Mesenchymal stem cell (in vitro differentiated cells and primary cell): ENCODE results near the gene SH3RF1.

Source experiments
- DNase-seq: peaks from one replicate; pipeline ENCODE4 v3.0.0-alpha.2; 2013
- H2AFZ ChIP-seq: one replicate; pipeline ENCODE4 v1.6.1; 2013; ENCODE audit warnings: low read depth, mild to moderate bottlenecking, control low read depth, inconsistent platforms, low read length, moderate library complexity
- H2AK5ac ChIP-seq: 2 replicates; pipeline ENCODE4 v1.6.1; 2013; ENCODE audit warnings: low read length, moderate library complexity, mild to moderate bottlenecking, inconsistent platforms; ENCODE audit not compliant: severe bottlenecking
- H2BK120ac ChIP-seq: one replicate; pipeline ENCODE4 v1.6.1; 2013; ENCODE audit warnings: low read depth, mild to moderate bottlenecking, inconsistent platforms, low read length, moderate library complexity
- H2BK12ac ChIP-seq, 2 experiments: one replicate each; pipeline ENCODE4 v1.6.1; 2013; ENCODE audit warnings: inconsistent platforms in 2 of 2, low read length in 2 of 2, mild to moderate bottlenecking in 2 of 2, moderate library complexity in 2 of 2, control low read depth in 1 of 2
- H2BK15ac ChIP-seq: one replicate; pipeline ENCODE4 v1.6.1; 2013; ENCODE audit warnings: mild to moderate bottlenecking, low read depth, inconsistent platforms; ENCODE audit not compliant: poor library complexity, severe bottlenecking
- H2BK5ac ChIP-seq: 2 replicates; pipeline ENCODE4 v1.6.1; 2013; ENCODE audit warnings: low read depth, mild to moderate bottlenecking, low read length, control low read depth, inconsistent platforms; ENCODE audit not compliant: poor library complexity, severe bottlenecking
- H3K14ac ChIP-seq, 2 experiments: one replicate each; pipeline ENCODE4 v1.6.1; 2013; ENCODE audit warnings: inconsistent platforms in 2 of 2, low read length in 2 of 2, control low read depth in 1 of 2, mild to moderate bottlenecking in 1 of 2, moderate library complexity in 1 of 2
- H3K18ac ChIP-seq, 2 experiments: one replicate each; pipeline ENCODE4 v1.6.1; 2013; ENCODE audit warnings: inconsistent platforms in 2 of 2, low read length in 2 of 2, control low read depth in 1 of 2, low read depth in 1 of 2, mild to moderate bottlenecking in 1 of 2
- H3K23ac ChIP-seq, 2 experiments: one replicate each; pipeline ENCODE4 v1.6.1; 2013; ENCODE audit warnings: inconsistent platforms in 2 of 2, low read length in 2 of 2, mild to moderate bottlenecking in 2 of 2, moderate library complexity in 2 of 2, control low read depth in 1 of 2
- H3K27ac ChIP-seq: 2 replicates; pipeline ENCODE4 v1.5.1; 2013; ENCODE audit warnings: mild to moderate bottlenecking, moderate library complexity, low read length, control low read depth, inconsistent platforms; ENCODE audit not compliant: poor library complexity, severe bottlenecking
- H3K27me3 ChIP-seq, 2 experiments: 2 replicates each; pipeline versions ENCODE4 v1.6.1 to v1.7.0; 2013; ENCODE audit warnings: low read length in 2 of 2, mild to moderate bottlenecking in 2 of 2, moderate library complexity in 2 of 2, control low read depth in 1 of 2, inconsistent platforms in 1 of 2; ENCODE audit not compliant: control insufficient read depth in 1 of 2, insufficient read depth in 1 of 2
- H3K36me3 ChIP-seq, 2 experiments: 2 replicates each; pipeline versions ENCODE4 v1.6.1 to v1.7.0; 2013; ENCODE audit warnings: low read length in 2 of 2, control low read depth in 1 of 2, inconsistent platforms in 1 of 2, low read depth in 1 of 2, mild to moderate bottlenecking in 1 of 2; ENCODE audit not compliant: insufficient read depth in 2 of 2, control insufficient read depth in 1 of 2
- H3K4ac ChIP-seq, 2 experiments: one replicate each; pipeline ENCODE4 v1.6.1; 2013; ENCODE audit warnings: inconsistent platforms in 2 of 2, low read length in 2 of 2, mild to moderate bottlenecking in 2 of 2, moderate library complexity in 2 of 2, control low read depth in 1 of 2, low read depth in 1 of 2
- H3K4me1 ChIP-seq: 2 replicates; pipeline ENCODE4 v1.6.1; 2013; ENCODE audit warnings: low read depth, low read length, control low read depth; ENCODE audit not compliant: control insufficient read depth, insufficient read depth
- H3K4me2 ChIP-seq: 2 replicates; pipeline ENCODE4 v1.6.1; 2013; ENCODE audit warnings: low read length, mild to moderate bottlenecking, inconsistent platforms; ENCODE audit not compliant: poor library complexity, severe bottlenecking
- H3K4me3 ChIP-seq, 2 experiments: 2 replicates each; pipeline versions ENCODE4 v1.5.1 to v1.7.0; 2013; ENCODE audit warnings: low read length in 2 of 2, mild to moderate bottlenecking in 2 of 2, control low read depth in 1 of 2, low read depth in 1 of 2; ENCODE audit not compliant: insufficient read depth in 1 of 2
- H3K79me1 ChIP-seq: replicated peaks from 2 replicates; pipeline ENCODE4 v1.6.1; 2013; ENCODE audit warnings: mild to moderate bottlenecking, control low read depth, low read length, inconsistent platforms; ENCODE audit not compliant: poor library complexity, severe bottlenecking
- H3K9ac ChIP-seq: 2 replicates; pipeline ENCODE4 v1.7.0; 2013; ENCODE audit warnings: mild to moderate bottlenecking, low read length, moderate library complexity
- H3K9me3 ChIP-seq: 2 replicates; pipeline ENCODE4 v1.7.0; 2013; ENCODE audit warnings: mild to moderate bottlenecking, low read length; ENCODE audit not compliant: control insufficient read depth
- H4K8ac ChIP-seq: one replicate; pipeline ENCODE4 v1.6.1; 2013; ENCODE audit warnings: inconsistent platforms, mild to moderate bottlenecking, low read length, moderate library complexity
- H4K91ac ChIP-seq: one replicate; pipeline ENCODE4 v1.6.1; 2013; ENCODE audit warnings: mild to moderate bottlenecking, low read length, inconsistent platforms
- WGBS: methylation state at CpG from one replicate; pipeline ENCODE4 v1.1.7; 2013; ENCODE audit warnings: mixed read lengths; 5-methylcytosine and 5-hydroxymethylcytosine counted together

The SH3RF1 gene

DNA sequence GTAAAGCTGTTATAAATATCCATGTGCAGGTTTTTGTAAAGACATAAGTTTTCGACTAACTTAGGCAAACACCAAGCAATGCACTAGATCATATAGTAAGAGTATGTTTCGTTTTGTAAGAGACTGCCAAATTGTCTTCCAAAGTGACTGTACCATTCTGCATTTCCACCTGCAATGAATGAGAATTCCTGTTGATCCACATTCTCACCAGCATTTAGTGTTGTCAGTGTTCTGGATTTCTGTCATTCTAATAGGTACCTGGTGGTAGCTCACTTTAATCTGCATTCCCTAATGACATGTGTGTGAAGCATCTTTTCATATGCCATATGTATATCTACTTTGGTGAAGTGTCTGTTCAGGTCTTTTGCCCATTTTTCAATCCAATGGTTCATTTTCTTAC lies 57.8 kb downstream of the SH3RF1 start:
- H4K8ac ChIP-seq: no peak overlapping the region
- peaks cover 27% of the 10 kb centered on the region for H3K79me1 ChIP-seq
- no peak overlapping the region for H3K18ac ChIP-seq
- DNase-seq: no peak
- peaks cover 6% of the 10 kb centered on the region for H3K9me3 ChIP-seq
- H2AK5ac ChIP-seq: no peak overlapping the region
- no peak overlapping the region for H2AFZ ChIP-seq
- no peak overlapping the region for H2BK5ac ChIP-seq
- H3K4me3 ChIP-seq: no peak overlapping the region
- H3K27ac ChIP-seq: no peak overlapping the region
- no peak overlapping the region for H4K91ac ChIP-seq
- 100% methylated on average over 1 of the region's 2 CpGs for WGBS
- H3K4me2 ChIP-seq: no peak overlapping the region
- no peak overlapping the region for H3K9ac ChIP-seq
- H3K4ac ChIP-seq: no peak overlapping the region
- H3K23ac ChIP-seq: no peak overlapping the region
- no peak overlapping the region for H2BK12ac ChIP-seq
- H2BK15ac ChIP-seq: no peak overlapping the region
- no peak overlapping the region for H3K14ac ChIP-seq
- H3K27me3 ChIP-seq: no peaks in the 10 kb centered on the region
- peaks cover 4 to 16% of the 10 kb centered on the region in 2 experiments for H3K36me3 ChIP-seq
- H3K4me1 ChIP-seq: peaks cover 1% of the 10 kb centered on the region
- H2BK120ac ChIP-seq: no peak overlapping the region

DNA sequence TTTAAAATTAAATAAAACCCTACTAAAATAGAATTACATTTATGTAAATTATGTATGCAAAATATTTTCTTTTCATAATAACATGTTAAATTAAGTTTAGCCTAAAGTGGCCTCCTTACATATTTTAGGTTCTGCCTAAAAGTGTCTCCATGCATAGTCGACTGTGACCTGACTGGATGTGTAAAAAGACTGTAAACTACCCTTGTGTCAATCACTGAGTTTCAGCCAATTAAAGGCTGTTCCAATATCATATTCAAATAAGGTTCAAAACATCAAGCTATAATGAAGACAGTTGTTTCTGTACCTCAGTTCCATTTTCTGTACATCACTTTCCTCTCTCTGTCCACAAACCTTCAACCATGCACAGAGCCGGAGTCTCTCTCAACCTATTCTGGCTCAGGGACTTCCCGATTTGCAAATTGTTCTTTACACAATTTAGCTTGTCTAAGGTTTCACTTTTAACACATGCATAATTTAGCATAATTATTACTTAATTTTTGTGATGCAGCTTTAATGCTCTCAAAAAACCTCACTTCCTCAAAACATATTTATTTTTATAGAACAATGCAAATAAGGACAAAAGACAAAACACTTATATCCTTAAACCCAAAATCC lies 60.1 kb downstream of the SH3RF1 start:
- Histone ChIP-seq H2BK12ac (no peak overlapping the region), H2AFZ (no peak overlapping the region), H3K18ac (no peak overlapping the region), H2BK120ac (no peak overlapping the region), H3K9ac (no peak overlapping the region), H3K4ac (no peak overlapping the region), H4K91ac (no peak overlapping the region), H3K36me3 (peaks cover 4 to 14% of the 10 kb centered on the region in 2 experiments), H3K27ac (no peak overlapping the region), H3K9me3 (peaks cover 6% of the 10 kb centered on the region), H2BK5ac (no peak overlapping the region), H2BK15ac (no peak overlapping the region), H3K14ac (no peak overlapping the region), H4K8ac (no peak overlapping the region), H2AK5ac (no peak overlapping the region), H3K23ac (no peak overlapping the region), H3K4me3 (no peak overlapping the region), H3K27me3 (no peaks in the 10 kb centered on the region), H3K79me1 (peaks cover 27% of the 10 kb centered on the region), H3K4me2 (no peak overlapping the region), H3K4me1 (peaks cover 2% of the 10 kb centered on the region)
- WGBS: 94% methylated on average over 3 of the region's 3 CpGs
- no peak for DNase-seq

DNA sequence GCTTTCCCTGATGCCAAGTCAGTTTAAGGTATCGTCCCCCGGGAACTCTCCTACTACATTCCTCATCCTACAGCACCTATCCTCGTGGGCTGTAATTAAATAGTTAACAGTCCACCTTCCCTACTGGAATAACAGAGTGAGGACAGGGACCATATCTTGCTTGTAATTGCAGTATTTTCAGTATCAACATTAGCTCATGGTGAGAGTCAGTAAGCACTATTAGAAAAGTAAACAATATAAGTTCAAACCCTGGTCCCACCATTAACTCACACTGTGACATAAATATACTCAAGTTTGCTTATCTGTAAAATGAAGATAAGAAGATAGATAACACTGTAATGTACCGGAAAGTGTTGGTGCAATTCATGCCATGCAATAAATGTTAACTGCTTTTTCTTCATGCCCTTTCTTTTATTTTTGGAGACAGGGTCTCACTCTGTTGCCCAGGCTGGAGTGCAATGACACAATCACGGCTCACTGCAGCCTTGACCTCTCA lies 61.3 kb downstream of the SH3RF1 start:
- Histone ChIP-seq H4K91ac (no peak overlapping the region), H3K4me1 (peaks cover 2% of the 10 kb centered on the region), H3K18ac (no peak overlapping the region), H2BK15ac (no peak overlapping the region), H4K8ac (no peak overlapping the region), H3K79me1 (peaks cover 28% of the 10 kb centered on the region), H2AK5ac (no peak overlapping the region), H2BK120ac (no peak overlapping the region), H3K36me3 (peaks cover 4 to 7% of the 10 kb centered on the region in 2 experiments), H3K4me2 (no peak overlapping the region), H3K27ac (no peak overlapping the region), H3K4me3 (no peak overlapping the region), H2AFZ (no peak overlapping the region), H3K9me3 (peaks cover 6% of the 10 kb centered on the region), H2BK5ac (no peak overlapping the region), H3K9ac (no peak overlapping the region), H2BK12ac (peak overlapping the region in 1 of 2 experiments; percentile 49), H3K23ac (no peak overlapping the region), H3K27me3 (no peaks in the 10 kb centered on the region), H3K14ac (no peak overlapping the region), H3K4ac (no peak overlapping the region)
- no peak for DNase-seq
- WGBS: 43% methylated on average over 2 of the region's 5 CpGs

DNA sequence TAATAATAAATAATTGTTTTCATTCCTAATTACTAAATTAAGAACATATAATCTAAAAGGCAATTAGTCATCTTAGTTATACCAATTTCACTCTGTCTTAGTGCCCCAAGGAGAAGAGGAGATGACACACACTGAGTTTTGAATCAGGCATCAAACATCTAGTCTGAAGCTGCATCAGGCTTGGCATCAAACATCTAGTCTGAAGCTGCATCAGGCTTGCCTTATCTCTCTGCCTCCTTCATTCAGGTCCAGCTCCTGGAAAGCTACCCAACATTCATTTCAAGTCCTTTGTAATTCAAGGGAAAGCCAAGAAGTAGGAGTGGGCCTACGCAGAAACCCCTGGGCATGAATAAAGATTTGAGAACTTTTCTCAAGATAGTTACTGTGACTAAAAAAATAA lies 62.2 kb downstream of the SH3RF1 start:
- peaks cover 2% of the 10 kb centered on the region for H3K4me1 ChIP-seq
- no peak overlapping the region for H2AFZ ChIP-seq
- no peak overlapping the region for H3K27ac ChIP-seq
- peak overlapping the region in 1 of 2 experiments; percentile 54 for H2BK12ac ChIP-seq
- H3K79me1 ChIP-seq: peaks cover 25% of the 10 kb centered on the region
- no peak overlapping the region for H2AK5ac ChIP-seq
- H4K8ac ChIP-seq: no peak overlapping the region
- peak overlapping the region; percentile 15 for H4K91ac ChIP-seq
- H3K4ac ChIP-seq: peak overlapping the region in 1 of 2 experiments; percentile 11
- no peaks in the 10 kb centered on the region for H3K9me3 ChIP-seq
- H3K18ac ChIP-seq: peak overlapping the region; percentile 4 to 62
- no peak overlapping the region for H3K4me2 ChIP-seq
- no peak overlapping the region for H3K4me3 ChIP-seq
- H2BK5ac ChIP-seq: no peak overlapping the region
- H3K23ac ChIP-seq: no peak overlapping the region
- H3K9ac ChIP-seq: peak overlapping the region; percentile 9
- WGBS: 100% methylated on average over 1 of the region's 1 CpG
- peak overlapping the region; percentile 61 for H2BK120ac ChIP-seq
- no peak for DNase-seq
- peaks cover 0 to 4% of the 10 kb centered on the region in 2 experiments for H3K36me3 ChIP-seq
- H3K14ac ChIP-seq: no peak overlapping the region
- no peaks in the 10 kb centered on the region for H3K27me3 ChIP-seq
- H2BK15ac ChIP-seq: no peak overlapping the region
